ENCODE measurements around the gene KLHDC10. TPM values are rescaled to one million over a fixed set of nuclear protein-coding genes. Genes with fewer than 3 reads are reported as not detected.

The KLHDC10 gene
- total and polyA plus RNA-seq, 2 donors (not counting 1 experiment from before 2014, with no cell fraction given), result 7.1 to 25.7 TPM

DNA sequence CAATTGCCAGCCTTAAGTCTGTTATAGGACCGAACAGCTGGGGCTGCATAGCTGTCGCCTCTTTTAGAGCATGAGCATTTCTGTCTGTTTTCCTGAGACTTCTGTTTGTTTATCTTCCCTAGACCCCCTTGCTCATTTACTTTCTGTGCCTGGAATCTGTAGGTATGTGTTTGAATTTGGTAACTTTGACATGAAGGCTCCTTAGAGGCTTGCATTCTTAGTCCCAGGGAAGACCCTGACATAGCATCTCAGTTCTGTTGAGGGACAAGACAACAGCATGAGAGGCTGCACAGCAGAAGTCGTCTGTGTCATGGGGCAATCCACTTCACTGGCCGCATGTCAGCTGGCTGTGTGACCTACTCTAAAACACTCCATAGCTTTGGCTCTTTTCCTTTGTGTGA is 58.7 kb downstream of the KLHDC10 start:
- H3K4me1 ChIP-seq (ENCODE audit: control insufficient read depth in 2 of 2, insufficient read depth in 2 of 2, low read length in 2 of 2), result no peaks in the 10 kb centered on the region
- intact Hi-C loops (cut with micrococcal nuclease), result no loop called here
- no peaks in the 10 kb centered on the region for H4K20me1 ChIP-seq (ENCODE audit: control insufficient read depth, insufficient read depth, low read length, poor library complexity, severe bottlenecking)
- CTCF ChIA-PET, result no interaction called here
- Mint-ChIP-seq H3K27me3 (no peaks in the 10 kb centered on the region), H3K4me1 (no peaks in the 10 kb centered on the region), H3K27ac (no peak overlapping the region), H3K4me3 (no peak overlapping the region), H3K9me3 (ENCODE audit: insufficient read depth) (no peaks in the 10 kb centered on the region)
- H3K36me3 ChIP-seq (replicated peaks in 1 of 2; ENCODE audit: control extremely low read depth in 1 of 2, control insufficient read depth in 1 of 2, extremely low read depth in 1 of 2, insufficient read depth in 2 of 2, low read length in 1 of 2), result peaks cover 18 to 58% of the 10 kb centered on the region in 2 experiments
- no peak overlapping the region for H3K4me3 ChIP-seq (ENCODE audit: control extremely low read depth in 1 of 5, extremely low read depth in 1 of 5, insufficient read depth in 1 of 5, low read depth in 2 of 5, low read length in 4 of 5)
- no peak overlapping the region for H3K4me2 ChIP-seq (replicated peaks; ENCODE audit: low read depth, low read length, poor library complexity, severe bottlenecking)
- no peaks in the 10 kb centered on the region for H3K27me3 ChIP-seq (replicated peaks in 1 of 4; ENCODE audit: control extremely low read depth in 1 of 4, control insufficient read depth in 3 of 4, insufficient read depth in 4 of 4, low read length in 3 of 4)
- ATAC-seq (ENCODE audit: low read depth) (no peak), DNase-seq (no peak)
- POLR2A ChIA-PET, result no interaction called here
- TF ChIP-seq EZH2 (IDR thresholded peaks at IDR 0.05; ENCODE audit: borderline replicate concordance, insufficient read depth, low read depth, low read length, poor library complexity, severe bottlenecking), result no peak
- TF ChIP-seq, protein P1, sequence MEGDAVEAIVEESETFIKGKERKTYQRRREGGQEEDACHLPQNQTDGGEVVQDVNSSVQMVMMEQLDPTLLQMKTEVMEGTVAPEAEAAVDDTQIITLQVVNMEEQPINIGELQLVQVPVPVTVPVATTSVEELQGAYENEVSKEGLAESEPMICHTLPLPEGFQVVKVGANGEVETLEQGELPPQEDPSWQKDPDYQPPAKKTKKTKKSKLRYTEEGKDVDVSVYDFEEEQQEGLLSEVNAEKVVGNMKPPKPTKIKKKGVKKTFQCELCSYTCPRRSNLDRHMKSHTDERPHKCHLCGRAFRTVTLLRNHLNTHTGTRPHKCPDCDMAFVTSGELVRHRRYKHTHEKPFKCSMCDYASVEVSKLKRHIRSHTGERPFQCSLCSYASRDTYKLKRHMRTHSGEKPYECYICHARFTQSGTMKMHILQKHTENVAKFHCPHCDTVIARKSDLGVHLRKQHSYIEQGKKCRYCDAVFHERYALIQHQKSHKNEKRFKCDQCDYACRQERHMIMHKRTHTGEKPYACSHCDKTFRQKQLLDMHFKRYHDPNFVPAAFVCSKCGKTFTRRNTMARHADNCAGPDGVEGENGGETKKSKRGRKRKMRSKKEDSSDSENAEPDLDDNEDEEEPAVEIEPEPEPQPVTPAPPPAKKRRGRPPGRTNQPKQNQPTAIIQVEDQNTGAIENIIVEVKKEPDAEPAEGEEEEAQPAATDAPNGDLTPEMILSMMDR (IDR thresholded peaks at IDR 0.05), result no peak
- WGBS (ENCODE audit: insufficient coverage), result 90% methylated on average over 2 of the region's 4 CpGs
- no peak overlapping the region for H2AFZ ChIP-seq (ENCODE audit: insufficient read depth, low read depth, low read length, poor library complexity, severe bottlenecking)
- no peak overlapping the region for H3K9ac ChIP-seq (ENCODE audit: low read length)
- no peaks in the 10 kb centered on the region for H3K9me3 ChIP-seq (ENCODE audit: control extremely low read depth in 1 of 3, control insufficient read depth in 2 of 3, insufficient read depth in 1 of 3, low read length in 2 of 3)
- H3K79me2 ChIP-seq (ENCODE audit: control insufficient read depth, insufficient read depth, low read length), result no peaks in the 10 kb centered on the region
- no peak overlapping the region for H3K27ac ChIP-seq (ENCODE audit: low read length in 2 of 2)

DNA sequence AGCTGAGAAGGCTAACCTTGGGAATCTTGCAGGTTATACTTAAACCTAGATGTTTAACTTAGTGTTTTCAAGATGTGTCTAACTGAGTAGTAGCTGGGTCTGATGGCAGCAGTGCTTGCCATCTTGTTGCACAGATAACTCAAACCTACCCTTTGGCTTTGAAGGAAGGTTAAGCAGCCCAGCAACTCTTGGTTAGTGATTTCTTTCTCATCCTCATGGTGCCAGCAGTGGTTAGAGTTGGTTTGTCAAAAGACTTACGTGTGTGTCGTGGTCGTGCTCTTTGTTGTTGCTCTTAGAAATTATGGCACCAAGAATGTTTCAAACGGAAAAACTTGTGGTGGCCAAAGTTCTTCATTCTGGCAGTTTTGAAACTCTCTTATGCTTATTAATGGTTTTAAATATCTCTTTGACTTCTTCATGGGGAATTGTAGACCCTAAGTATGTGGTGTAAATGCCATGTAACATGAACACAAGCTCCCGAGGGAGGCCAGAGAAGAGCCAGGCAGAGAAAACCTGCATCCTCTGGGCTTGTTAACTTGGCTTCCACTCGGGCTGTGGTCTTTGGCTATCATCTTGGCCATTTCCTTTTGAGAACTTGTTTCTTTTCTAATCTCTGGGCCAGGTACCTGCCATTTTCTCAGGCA is 61.0 kb downstream of the KLHDC10 start:
- H3K9ac ChIP-seq (ENCODE audit: low read length), result no peak overlapping the region
- 55% methylated on average over 2 of the region's 6 CpGs for WGBS (ENCODE audit: insufficient coverage)
- Mint-ChIP-seq H3K4me3 (no peak overlapping the region), H3K9me3 (ENCODE audit: insufficient read depth) (no peaks in the 10 kb centered on the region), H3K27me3 (no peaks in the 10 kb centered on the region), H3K4me1 (no peaks in the 10 kb centered on the region), H3K27ac (no peak overlapping the region)
- ChIA-PET POLR2A (interaction anchor here (0.6 kb wide), 1 partner anchor 13 kb away, joined by 5 read pairs; no protein-coding TSS in a partner anchor), CTCF (interaction anchor here (1.0 to 3.1 kb wide), 2 partner anchors 48 to 59 kb away, joined by 3 to 7 read pairs; no protein-coding TSS in a partner anchor)
- H3K4me1 ChIP-seq (ENCODE audit: control insufficient read depth in 2 of 2, insufficient read depth in 2 of 2, low read length in 2 of 2), result no peaks in the 10 kb centered on the region
- no peak overlapping the region for H2AFZ ChIP-seq (ENCODE audit: insufficient read depth, low read depth, low read length, poor library complexity, severe bottlenecking)
- ATAC-seq (ENCODE audit: low read depth) (no peak), DNase-seq (no peak)
- no peaks in the 10 kb centered on the region for H3K79me2 ChIP-seq (ENCODE audit: control insufficient read depth, insufficient read depth, low read length)
- H3K36me3 ChIP-seq (replicated peaks in 1 of 2; ENCODE audit: control extremely low read depth in 1 of 2, control insufficient read depth in 1 of 2, extremely low read depth in 1 of 2, insufficient read depth in 2 of 2, low read length in 1 of 2), result peaks cover 20 to 50% of the 10 kb centered on the region in 2 experiments
- H3K27ac ChIP-seq (ENCODE audit: low read length in 2 of 2), result no peak overlapping the region
- H3K9me3 ChIP-seq (ENCODE audit: control extremely low read depth in 1 of 3, control insufficient read depth in 2 of 3, insufficient read depth in 1 of 3, low read length in 2 of 3), result no peaks in the 10 kb centered on the region
- H3K27me3 ChIP-seq (replicated peaks in 1 of 4; ENCODE audit: control extremely low read depth in 1 of 4, control insufficient read depth in 3 of 4, insufficient read depth in 4 of 4, low read length in 3 of 4), result no peaks in the 10 kb centered on the region
- intact Hi-C loops (cut with micrococcal nuclease), result no loop called here
- H3K4me3 ChIP-seq (ENCODE audit: control extremely low read depth in 1 of 5, extremely low read depth in 1 of 5, insufficient read depth in 1 of 5, low read depth in 2 of 5, low read length in 4 of 5), result no peak overlapping the region
- TF ChIP-seq, protein P1 (IDR thresholded peaks at IDR 0.05), result no peak
- TF ChIP-seq EZH2 (IDR thresholded peaks at IDR 0.05; ENCODE audit: borderline replicate concordance, insufficient read depth, low read depth, low read length, poor library complexity, severe bottlenecking), result no peak
- H4K20me1 ChIP-seq (ENCODE audit: control insufficient read depth, insufficient read depth, low read length, poor library complexity, severe bottlenecking), result no peaks in the 10 kb centered on the region
- no peak overlapping the region for H3K4me2 ChIP-seq (replicated peaks; ENCODE audit: low read depth, low read length, poor library complexity, severe bottlenecking)

Measured in B cell (primary cell).